Germinal center (tissue), 1 donor: ENCODE results near the gene LILRB2.
"Not testable (repeated sequence)": the region's sequence is repeated elsewhere in the genome, so short reads cannot be mapped to it uniquely, and the experiment has no call there.

ENCODE experiments used
- DNase-seq: peaks from one replicate; pipeline ENCODE4 v3.0.0; 2012; ENCODE audit warnings: mixed read lengths, low spot score

Gene LILRB2

DNA sequence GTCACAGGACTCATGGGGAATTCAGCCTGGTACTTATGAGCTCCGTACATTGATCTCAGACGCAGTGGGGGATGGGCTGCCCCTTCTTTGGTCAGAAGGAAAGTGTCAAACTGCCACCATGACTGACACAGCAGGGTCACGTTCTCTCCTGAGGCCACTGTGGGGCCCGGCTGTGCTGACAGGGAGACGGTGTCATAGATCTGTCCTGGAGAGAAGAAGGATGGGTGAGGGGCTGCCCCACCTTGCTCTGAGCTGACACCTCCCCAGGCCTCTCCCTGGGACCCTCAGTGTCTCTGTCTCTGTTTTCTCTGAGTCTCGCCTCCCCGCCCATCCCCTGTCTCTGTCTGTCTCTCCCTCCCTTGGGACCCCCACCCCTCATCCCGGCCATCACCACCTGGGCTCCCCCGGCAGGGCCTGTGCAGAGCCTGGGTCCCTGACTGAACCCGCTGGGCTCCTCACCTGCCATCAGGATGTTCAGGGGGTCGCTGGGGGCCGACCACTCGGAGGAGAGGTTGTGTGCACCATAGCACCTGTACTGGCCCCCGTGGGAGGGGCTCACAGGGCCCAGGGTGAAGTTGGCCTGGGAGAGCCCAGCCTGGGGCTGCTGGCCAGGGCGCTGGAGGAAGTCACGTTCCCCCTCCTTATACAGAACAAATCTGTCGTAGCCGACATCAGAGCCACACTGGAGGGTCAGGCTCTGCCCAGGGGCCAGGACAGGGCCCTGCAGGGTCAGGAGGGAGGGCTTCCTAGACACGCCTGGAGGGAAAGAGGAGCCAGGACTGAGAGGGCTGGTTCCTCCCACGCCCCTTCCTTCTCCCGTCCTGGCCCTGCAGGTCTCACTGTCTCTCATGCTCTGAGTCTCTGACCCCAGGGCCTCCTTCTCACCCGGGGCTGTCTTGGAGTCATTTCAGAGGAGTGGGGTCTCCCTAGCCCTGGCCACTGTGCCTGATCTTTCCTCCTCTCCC, 40.3 kb downstream of the LILRB2 start:
- DNase-seq: not testable (repeated sequence)

DNA sequence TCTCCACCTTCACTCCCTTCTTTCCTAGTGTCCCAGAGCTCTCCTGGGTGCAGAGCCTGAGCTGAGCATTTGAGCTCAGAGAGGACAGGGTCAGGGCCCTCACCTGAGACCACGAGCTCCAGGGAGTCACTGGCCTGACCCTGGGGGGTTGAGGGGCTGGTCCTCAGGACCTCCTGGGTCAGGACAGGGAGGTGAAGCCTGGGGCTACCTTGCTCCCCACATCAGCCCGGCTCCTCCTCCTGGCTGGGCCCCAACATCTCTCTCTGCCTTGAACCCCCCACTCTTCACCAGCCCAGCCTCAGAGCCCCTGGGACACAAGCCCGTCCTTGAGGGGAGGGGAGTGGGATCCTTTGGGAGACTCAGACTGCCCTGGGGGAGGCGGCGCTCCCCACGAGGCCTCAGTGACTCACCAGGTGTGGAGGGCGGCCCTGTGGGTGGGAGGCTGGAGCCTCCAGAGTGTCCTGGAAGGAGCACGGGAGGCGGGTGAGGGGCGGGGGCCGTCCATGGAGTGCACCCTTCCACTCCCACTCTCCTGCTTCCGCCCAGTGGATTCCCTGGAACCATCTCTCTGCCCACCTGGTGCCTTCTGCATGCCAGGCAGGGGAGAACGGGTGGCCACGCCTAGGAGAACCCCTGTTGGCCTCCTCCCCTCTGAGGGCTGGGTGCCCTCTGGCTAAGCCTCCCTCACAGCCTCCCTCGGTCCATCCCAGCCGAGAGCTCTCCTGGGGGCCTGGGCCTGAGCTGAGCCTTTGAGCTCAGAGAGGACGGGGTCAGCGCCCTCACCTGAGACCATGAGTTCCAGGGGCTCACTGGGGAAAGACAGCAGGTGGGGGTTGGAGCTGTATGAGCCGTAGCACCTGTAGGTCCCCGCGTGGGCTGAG, 41.2 kb downstream of the LILRB2 start:
- not testable (repeated sequence) for DNase-seq

DNA sequence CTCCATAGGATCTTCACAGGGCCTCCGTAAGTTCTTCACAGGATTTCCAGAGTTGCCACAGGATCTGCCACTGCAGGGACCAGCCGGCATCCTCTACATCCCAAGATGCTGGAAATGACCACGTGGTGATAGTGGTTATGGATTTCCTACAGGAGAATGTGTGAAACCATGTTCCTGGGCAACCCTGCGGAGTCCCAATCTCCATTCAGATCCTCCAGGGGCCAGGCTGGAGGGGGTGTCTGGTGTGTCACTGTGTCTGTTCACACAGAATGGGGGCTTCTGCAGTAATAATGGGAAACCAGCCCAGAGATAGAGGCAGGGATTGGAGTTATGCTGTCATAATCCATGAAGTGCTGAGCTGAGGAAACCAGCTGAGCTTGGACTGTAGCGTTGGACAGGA, 47.0 kb downstream of the LILRB2 start:
- no peak for DNase-seq

DNA sequence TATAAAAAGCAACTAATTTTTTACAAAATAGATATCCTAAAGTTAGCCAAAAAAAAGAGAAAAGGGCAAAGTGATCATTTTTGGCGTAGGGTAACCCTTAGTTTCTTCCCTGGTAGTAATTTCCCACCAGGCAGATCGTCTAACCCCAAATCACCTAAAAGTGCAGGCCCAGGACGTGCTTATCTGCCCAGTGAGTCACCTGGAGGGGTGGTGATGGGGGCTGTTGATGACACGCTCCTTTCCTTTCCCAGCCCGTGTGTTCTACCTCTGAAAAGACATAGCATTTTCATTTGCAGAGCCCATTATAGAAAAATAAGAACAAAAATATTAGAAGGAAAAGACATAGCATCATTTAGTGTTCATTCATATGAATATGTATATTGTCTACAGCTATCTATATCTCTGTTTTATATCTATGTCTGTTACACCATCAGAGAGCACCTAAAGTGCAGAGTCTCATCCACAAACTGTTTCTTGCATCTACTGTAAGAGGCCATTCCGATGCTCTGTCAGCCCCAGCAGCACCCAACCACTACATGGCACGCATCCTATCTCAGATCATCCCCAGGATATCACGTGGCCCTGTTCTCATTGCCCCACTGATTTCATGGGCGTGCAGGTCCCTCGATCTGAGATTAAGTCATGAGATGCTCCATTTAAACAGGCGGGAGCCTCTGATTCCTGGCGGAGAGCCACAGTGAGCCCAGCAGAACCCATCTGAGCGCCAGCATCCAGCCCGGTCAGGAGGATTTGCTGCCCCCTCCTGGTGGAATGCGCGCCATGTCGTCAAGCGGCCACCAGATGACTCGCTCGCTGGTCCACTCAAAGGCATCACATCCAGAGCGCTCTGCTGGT, 49.6 kb downstream of the LILRB2 start:
- peak; percentile 56 for DNase-seq

DNA sequence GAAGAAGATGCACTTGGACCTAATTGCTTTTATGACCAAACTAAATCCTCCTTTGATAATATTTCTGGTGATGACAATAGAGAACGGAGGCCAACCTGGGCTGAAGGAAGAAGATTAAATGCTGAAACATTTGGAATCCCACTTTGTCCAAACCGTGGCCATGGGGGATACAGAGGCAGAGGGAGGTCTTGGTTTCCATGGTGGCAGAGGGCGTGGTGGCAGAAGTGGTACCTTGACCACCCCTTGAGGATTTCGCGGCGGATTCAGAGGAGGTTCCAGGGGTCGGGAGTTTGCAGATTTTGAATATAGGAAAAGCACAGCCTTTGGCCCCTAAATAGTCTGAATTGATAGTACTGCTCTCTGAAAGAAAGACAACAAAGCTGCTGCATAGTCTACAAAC, 50.9 kb downstream of the LILRB2 start:
- no peak for DNase-seq

DNA sequence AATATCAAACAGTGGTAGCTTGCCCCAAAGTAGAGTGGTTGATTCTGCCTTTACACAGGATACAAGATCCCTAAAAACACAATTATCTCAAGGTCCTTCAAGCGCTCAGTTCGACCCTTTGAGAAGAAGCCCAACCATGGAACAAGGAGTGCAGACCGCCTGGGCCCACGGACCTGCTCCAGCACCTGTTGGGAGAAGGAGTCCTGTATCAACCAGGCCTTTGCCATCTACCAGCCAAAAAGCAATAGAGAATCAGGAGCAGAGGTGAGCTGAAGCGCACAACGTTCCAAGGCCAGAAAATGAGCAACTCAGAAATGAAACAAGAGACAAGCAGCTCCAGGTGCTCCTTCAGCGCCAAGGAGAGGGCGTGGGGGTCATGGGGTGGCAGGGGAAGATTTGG, 51.8 kb downstream of the LILRB2 start:
- no peak for DNase-seq

DNA sequence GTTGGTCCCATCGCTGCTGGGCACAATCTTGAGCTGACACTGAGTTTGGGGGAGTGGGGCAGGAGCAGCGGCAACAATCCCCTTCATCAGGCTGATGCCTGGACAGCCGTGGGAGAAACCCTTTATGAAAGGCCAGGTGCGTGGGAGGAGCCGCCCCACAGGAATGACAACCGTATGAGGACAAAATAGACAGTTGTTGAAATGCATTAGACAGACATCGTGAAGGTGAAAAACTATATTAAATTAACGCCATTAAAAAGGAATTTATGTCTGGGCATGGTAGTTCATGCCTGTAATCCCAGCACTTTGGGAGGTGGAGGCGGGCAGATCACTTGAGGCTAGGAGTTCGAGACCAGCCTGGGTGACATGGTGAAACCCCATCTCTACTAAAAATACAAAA, 56.3 kb downstream of the LILRB2 start:
- not testable (repeated sequence) for DNase-seq

DNA sequence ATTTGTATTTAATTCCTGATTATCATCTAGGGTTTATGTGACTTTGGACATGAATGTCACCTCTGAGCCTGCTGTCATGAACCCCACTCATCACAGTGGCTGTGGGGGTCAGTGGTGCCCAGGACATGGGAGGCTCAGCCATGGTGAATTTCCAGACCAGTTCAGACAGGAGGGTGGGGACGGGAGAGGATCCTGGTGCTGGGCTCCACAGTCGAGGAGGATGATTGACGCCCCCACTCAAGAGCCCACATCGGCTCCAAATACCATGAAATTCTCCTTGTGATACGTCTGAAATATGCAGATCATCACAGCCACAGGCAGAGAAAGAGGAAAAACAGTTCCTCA, 57.0 kb downstream of the LILRB2 start:
- not testable (repeated sequence) for DNase-seq
